Measurements from ENCODE around the gene THTPA. TPM values are rescaled to one million over a fixed set of nuclear protein-coding genes. Genes with fewer than 3 reads are reported as not detected.
A peak's percentile ranks its signal among the peaks of the same experiment; 100 is the strongest.

THTPA gene
- total RNA-seq, 1 experiment from 2014 or later, result 12.3 TPM

DNA sequence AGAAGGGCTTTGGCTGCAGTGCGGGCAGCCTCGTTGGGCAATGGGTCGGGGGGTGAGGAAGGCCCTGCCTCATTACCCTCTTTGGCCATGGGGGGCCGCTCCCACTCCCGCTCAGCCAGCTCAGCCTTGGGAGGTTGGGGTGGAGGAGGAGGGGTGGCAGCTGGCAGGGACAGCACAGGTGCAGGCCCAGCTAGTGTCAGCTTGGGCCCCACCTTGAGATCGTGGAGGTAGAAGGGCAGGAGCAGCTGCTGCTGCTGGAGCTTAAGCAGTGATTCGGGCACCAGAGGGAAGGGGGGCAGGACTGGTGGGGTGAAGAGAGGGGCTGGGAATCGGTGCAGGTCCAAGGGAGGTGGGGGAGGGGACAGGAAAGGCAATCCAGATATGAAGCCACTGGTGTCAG lies 30.5 kb upstream of the THTPA start:
- ChIA-PET CTCF (no interaction called here), POLR2A (ENCODE audit: low non-redundant PET) (no interaction called here)
- Histone ChIP-seq H3K4me1 (ENCODE audit: insufficient read depth, low read length, poor library complexity, severe bottlenecking) (peaks cover 8% of the 10 kb centered on the region), H3K27ac (ENCODE audit: low read depth, low read length, poor library complexity, severe bottlenecking) (no peak overlapping the region), H3K27me3 (replicated peaks; ENCODE audit: insufficient read depth, low read depth, low read length, poor library complexity) (no peaks in the 10 kb centered on the region), H3K4me3 (ENCODE audit: low read depth, low read length, poor library complexity, severe bottlenecking) (no peak overlapping the region), H3K36me3 (ENCODE audit: insufficient read depth, low read length, poor library complexity, severe bottlenecking) (no peaks in the 10 kb centered on the region), H3K9me3 (ENCODE audit: low read depth, low read length, poor library complexity, severe bottlenecking) (no peaks in the 10 kb centered on the region)
- TF ChIP-seq, protein P1, sequence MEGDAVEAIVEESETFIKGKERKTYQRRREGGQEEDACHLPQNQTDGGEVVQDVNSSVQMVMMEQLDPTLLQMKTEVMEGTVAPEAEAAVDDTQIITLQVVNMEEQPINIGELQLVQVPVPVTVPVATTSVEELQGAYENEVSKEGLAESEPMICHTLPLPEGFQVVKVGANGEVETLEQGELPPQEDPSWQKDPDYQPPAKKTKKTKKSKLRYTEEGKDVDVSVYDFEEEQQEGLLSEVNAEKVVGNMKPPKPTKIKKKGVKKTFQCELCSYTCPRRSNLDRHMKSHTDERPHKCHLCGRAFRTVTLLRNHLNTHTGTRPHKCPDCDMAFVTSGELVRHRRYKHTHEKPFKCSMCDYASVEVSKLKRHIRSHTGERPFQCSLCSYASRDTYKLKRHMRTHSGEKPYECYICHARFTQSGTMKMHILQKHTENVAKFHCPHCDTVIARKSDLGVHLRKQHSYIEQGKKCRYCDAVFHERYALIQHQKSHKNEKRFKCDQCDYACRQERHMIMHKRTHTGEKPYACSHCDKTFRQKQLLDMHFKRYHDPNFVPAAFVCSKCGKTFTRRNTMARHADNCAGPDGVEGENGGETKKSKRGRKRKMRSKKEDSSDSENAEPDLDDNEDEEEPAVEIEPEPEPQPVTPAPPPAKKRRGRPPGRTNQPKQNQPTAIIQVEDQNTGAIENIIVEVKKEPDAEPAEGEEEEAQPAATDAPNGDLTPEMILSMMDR (conservative IDR thresholded peaks at IDR 0.05; ENCODE audit: low read depth, low read length), result no peak
- TF ChIP-seq EZH2 (IDR thresholded peaks at IDR 0.05; ENCODE audit: borderline replicate concordance, low read depth, low read length, poor library complexity, severe bottlenecking), result no peak
- no TSS peak for BruUV-seq (replicated peaks)
- no peak for DNase-seq (ENCODE audit: low spot score)
- intact Hi-C loops (cut with micrococcal nuclease; ENCODE audit: unreplicated experiment), result no loop called here

DNA sequence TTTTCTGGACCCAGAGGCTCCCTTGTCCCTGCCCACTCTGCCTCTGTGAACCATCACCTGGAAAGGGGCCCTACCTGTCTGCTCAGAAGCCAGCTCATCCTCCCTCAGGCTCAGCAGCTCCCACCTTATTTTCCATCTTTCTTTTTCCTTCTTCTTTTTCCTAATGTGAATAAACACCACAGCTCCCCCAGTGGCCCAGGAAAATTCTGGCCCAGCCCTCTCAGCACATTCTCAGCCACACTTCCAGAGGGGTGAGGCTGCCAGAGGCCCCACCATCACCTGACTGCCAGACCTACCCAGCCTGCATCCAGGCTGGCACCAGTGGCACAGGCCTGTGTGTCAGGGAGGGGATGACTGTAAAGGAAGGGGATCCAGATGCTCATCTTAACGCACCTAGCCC lies 27.5 kb upstream of the THTPA start:
- BruUV-seq (replicated peaks), result no TSS peak
- Histone ChIP-seq H3K27me3 (replicated peaks; ENCODE audit: insufficient read depth, low read depth, low read length, poor library complexity) (no peaks in the 10 kb centered on the region), H3K4me1 (ENCODE audit: insufficient read depth, low read length, poor library complexity, severe bottlenecking) (peaks cover 14% of the 10 kb centered on the region), H3K36me3 (ENCODE audit: insufficient read depth, low read length, poor library complexity, severe bottlenecking) (no peaks in the 10 kb centered on the region), H3K4me3 (ENCODE audit: low read depth, low read length, poor library complexity, severe bottlenecking) (no peak overlapping the region), H3K27ac (ENCODE audit: low read depth, low read length, poor library complexity, severe bottlenecking) (no peak overlapping the region), H3K9me3 (ENCODE audit: low read depth, low read length, poor library complexity, severe bottlenecking) (no peaks in the 10 kb centered on the region)
- no peak for TF ChIP-seq EZH2 (IDR thresholded peaks at IDR 0.05; ENCODE audit: borderline replicate concordance, low read depth, low read length, poor library complexity, severe bottlenecking)
- TF ChIP-seq, protein P1 (conservative IDR thresholded peaks at IDR 0.05; ENCODE audit: low read depth, low read length), result peak; percentile 39
- POLR2A ChIA-PET (ENCODE audit: low non-redundant PET), result interaction anchor here (0.6 kb wide), 1 partner anchor 399 kb away, joined by 3 read pairs; no protein-coding TSS in a partner anchor
- CTCF ChIA-PET, result no interaction called here
- no peak for DNase-seq (ENCODE audit: low spot score)
- intact Hi-C loops (cut with micrococcal nuclease; ENCODE audit: unreplicated experiment), result no loop called here

DNA sequence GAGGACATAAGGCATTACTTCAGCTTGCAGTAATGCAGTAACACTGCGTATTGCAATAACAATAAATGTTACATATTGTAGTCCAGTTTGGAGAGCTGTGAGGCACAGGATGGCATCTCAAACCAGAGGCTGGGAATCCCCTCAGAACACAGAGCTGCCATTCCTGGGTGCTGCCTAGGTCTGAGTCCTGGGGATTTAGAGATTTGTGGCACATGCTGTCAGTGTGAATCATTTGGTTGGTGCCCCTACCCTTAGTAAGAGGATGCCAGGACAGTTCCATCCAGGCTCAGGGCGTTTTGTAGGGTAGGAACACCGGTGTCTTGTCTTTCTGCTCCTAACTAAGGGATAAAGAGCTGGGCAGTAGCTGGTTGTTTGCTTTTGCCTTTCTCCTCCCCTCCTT lies 27.1 kb upstream of the THTPA start:
- DNase-seq (ENCODE audit: low spot score), result no peak
- intact Hi-C loops (cut with micrococcal nuclease; ENCODE audit: unreplicated experiment), result no loop called here
- Histone ChIP-seq H3K4me3 (ENCODE audit: low read depth, low read length, poor library complexity, severe bottlenecking) (no peak overlapping the region), H3K27ac (ENCODE audit: low read depth, low read length, poor library complexity, severe bottlenecking) (no peak overlapping the region), H3K27me3 (replicated peaks; ENCODE audit: insufficient read depth, low read depth, low read length, poor library complexity) (no peaks in the 10 kb centered on the region), H3K9me3 (ENCODE audit: low read depth, low read length, poor library complexity, severe bottlenecking) (no peaks in the 10 kb centered on the region), H3K36me3 (ENCODE audit: insufficient read depth, low read length, poor library complexity, severe bottlenecking) (no peaks in the 10 kb centered on the region), H3K4me1 (ENCODE audit: insufficient read depth, low read length, poor library complexity, severe bottlenecking) (peaks cover 14% of the 10 kb centered on the region)
- no peak for TF ChIP-seq EZH2 (IDR thresholded peaks at IDR 0.05; ENCODE audit: borderline replicate concordance, low read depth, low read length, poor library complexity, severe bottlenecking)
- TF ChIP-seq, protein P1 (conservative IDR thresholded peaks at IDR 0.05; ENCODE audit: low read depth, low read length), result no peak
- no TSS peak for BruUV-seq (replicated peaks)
- POLR2A ChIA-PET (ENCODE audit: low non-redundant PET), result no interaction called here
- CTCF ChIA-PET, result interaction anchor here (1.1 kb wide), 1 partner anchor 51 kb away, joined by 5 read pairs; no protein-coding TSS in a partner anchor
